Neural progenitor cell (in vitro differentiated cells): ENCODE results near the gene KCNC3.

Experiments
- CTCF ChIP-seq: fragments of 200-600 bp; sonication (generic); IDR thresholded peaks from 2 replicates; pipeline ENCODE4 v1.5.1; 2017; ENCODE audit warnings: antibody characterized with exemption, mild to moderate bottlenecking
- EZH2 ChIP-seq: fragments of 200-600 bp; sonication (generic); IDR thresholded peaks from 2 replicates; pipeline ENCODE4 v1.6.1; 2017; ENCODE audit warnings: antibody characterized with exemption, mild to moderate bottlenecking, moderate library complexity
- EZH2phosphoT487 ChIP-seq: fragments of 200-600 bp; sonication (generic); IDR thresholded peaks from 2 replicates; pipeline ENCODE4 v1.6.1; 2017; ENCODE audit warnings: antibody characterized with exemption

GRCh38 chr19:50327461-50328223 lies 1.5 kb downstream of the KCNC3 start:
- TF ChIP-seq CTCF: no peak
- no peak for TF ChIP-seq EZH2
- TF ChIP-seq EZH2phosphoT487: no peak
